ENCODE data around the gene MATN3.

- TF ChIP-seq CTCF (IDR thresholded peaks at IDR 0.05; ENCODE audit: low read depth, low read length) (no peak), EZH2phosphoT487 (IDR thresholded peaks at IDR 0.05; ENCODE audit: low read depth) (no peak)
Observed at GRCh38 chr2:20061940-20062339, 49.5 kb upstream of the MATN3 start.

Data from OCI-LY3 (cell line).